BE2C (cell line): ENCODE data around the gene ARSI.

Experiments used
- DNase-seq: peaks from one replicate; pipeline ENCODE4 v3.0.0-alpha.2; 2020
- H3K27me3 ChIP-seq: fragments of 250-450 bp; sonication (Bioruptor Pico); 2 replicates; pipeline ENCODE4 v1.5.1; 2020; ENCODE audit warnings: mild to moderate bottlenecking
- H3K36me3 ChIP-seq: fragments of 250-450 bp; sonication (Bioruptor Pico); 2 replicates; pipeline ENCODE4 v1.5.1; 2020; ENCODE audit warnings: mild to moderate bottlenecking
- H3K4me1 ChIP-seq: fragments of 250-450 bp; sonication (Bioruptor Pico); 2 replicates; pipeline ENCODE4 v1.5.1; 2020
- H3K4me3 ChIP-seq: 2 replicates; pipeline ENCODE4 v1.5.1; 2011; ENCODE audit warnings: low read depth, low read length
- H3K9me3 ChIP-seq: fragments of 250-450 bp; sonication (Bioruptor Pico); 2 replicates; pipeline ENCODE4 v1.5.1; 2020
- TF ChIP-seq, protein P1 (sequence below): IDR thresholded peaks from 2 replicates; pipeline ENCODE4 v1.5.1; 2012; ENCODE audit warnings: mild to moderate bottlenecking, low read depth, low read length

Gene ARSI

DNA sequence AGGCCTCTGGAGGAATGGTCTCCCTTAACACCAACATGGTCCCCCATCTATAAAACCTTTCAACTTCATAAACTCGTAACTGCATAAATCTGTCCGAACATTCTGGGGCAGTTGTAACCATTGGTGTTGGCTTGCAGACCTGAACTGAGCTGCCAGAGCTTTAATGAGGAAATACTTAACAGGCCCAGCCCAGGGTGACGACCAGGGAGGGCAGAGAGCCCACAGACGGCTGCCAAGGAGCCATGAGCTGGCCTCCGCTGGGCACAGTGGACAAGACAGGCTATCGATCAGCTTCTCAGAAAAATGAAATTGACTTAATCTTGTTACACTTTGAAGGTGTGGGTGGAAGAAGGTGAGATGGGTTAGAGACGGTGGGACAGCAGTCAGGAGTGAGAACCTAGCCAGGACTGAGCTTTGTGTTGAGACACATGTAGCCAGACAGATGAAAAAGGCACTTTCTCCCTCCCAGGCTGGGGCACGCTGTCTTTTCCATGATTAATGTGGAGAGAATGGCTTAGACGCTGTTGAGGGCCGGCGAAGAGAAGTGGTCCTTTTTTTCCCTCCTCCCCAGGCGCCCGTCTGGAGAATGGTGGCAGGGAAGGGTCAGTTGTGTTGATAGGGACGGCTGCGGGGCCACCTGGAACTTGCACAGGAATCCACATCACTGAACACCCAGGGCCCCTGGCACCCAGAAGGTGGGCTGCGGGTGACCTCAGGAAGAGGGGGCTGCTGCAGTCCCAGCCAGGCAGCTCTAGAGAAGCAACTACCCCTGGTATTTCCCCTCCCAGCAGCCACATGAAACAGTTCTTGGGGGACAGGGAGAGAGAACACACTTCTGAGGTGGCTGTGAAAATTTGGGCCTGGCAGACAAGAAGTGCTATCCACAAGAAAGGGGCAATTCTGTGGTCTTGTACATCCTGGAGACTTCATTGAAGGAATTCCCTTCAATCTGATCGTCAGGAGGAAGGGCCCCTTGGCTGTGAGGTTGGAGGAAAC is 27.5 kb upstream of the ARSI start:
- Histone ChIP-seq H3K36me3 (no peaks in the 10 kb centered on the region), H3K9me3 (no peaks in the 10 kb centered on the region), H3K4me3 (no peak overlapping the region), H3K27me3 (no peaks in the 10 kb centered on the region), H3K4me1 (peaks cover 7% of the 10 kb centered on the region; the same call in 1 of the 2 replicates)
- TF ChIP-seq, protein P1, sequence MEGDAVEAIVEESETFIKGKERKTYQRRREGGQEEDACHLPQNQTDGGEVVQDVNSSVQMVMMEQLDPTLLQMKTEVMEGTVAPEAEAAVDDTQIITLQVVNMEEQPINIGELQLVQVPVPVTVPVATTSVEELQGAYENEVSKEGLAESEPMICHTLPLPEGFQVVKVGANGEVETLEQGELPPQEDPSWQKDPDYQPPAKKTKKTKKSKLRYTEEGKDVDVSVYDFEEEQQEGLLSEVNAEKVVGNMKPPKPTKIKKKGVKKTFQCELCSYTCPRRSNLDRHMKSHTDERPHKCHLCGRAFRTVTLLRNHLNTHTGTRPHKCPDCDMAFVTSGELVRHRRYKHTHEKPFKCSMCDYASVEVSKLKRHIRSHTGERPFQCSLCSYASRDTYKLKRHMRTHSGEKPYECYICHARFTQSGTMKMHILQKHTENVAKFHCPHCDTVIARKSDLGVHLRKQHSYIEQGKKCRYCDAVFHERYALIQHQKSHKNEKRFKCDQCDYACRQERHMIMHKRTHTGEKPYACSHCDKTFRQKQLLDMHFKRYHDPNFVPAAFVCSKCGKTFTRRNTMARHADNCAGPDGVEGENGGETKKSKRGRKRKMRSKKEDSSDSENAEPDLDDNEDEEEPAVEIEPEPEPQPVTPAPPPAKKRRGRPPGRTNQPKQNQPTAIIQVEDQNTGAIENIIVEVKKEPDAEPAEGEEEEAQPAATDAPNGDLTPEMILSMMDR: no peak
- DNase-seq: no peak

GRCh38 chr5:150329038-150329437 is 26.3 kb upstream of the ARSI start:
- no peaks in the 10 kb centered on the region for H3K9me3 ChIP-seq
- no peak for DNase-seq
- no peaks in the 10 kb centered on the region for H3K36me3 ChIP-seq
- H3K27me3 ChIP-seq: no peaks in the 10 kb centered on the region
- H3K4me3 ChIP-seq: no peak overlapping the region
- TF ChIP-seq, protein P1: no peak
- H3K4me1 ChIP-seq: peaks cover 7% of the 10 kb centered on the region; the same call in 1 of the 2 replicates

DNA sequence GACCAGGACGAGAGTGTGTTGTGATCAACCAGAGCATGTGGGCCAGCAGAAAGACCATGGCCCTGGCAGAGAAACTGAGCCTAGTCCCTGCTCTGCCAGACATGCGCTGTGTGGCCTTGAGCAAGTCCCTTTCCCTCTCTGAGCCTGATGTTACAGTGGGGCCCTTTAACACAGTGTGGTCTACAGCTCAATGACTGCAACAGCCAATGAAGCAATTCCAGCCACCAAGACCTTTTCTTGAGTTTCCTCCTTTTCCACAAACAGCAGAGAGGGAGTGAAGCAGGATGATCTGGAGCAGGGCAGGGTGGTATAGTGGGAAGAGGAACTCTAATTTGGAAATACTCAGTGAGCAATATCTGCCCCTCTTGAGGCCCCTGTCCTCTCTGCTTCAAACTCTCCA is 25.8 kb upstream of the ARSI start:
- H3K4me3 ChIP-seq: no peak overlapping the region
- H3K4me1 ChIP-seq: peaks cover 6% of the 10 kb centered on the region; the same call in 1 of the 2 replicates
- no peaks in the 10 kb centered on the region for H3K27me3 ChIP-seq
- TF ChIP-seq, protein P1: no peak
- no peak for DNase-seq
- no peaks in the 10 kb centered on the region for H3K9me3 ChIP-seq
- no peaks in the 10 kb centered on the region for H3K36me3 ChIP-seq

DNA sequence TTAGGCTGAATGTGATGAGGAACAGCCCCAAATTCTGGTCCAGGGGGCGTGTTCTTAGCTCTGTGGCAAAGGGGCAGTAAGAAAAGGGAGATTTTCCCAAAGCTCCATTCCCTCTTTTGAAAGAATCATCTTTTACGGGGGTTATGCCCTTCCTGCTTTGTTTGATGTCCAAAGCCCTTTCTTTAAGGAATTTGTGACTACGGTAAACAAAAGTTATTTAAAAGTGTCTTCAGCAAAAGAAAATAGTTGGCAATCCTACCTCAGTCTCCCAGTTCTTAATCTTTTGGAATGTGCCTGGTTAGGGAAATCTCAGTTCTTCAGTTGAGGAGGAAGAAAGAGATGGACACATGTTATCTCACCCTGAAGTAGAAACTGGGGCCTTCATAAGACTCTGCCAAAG is 24.4 kb upstream of the ARSI start:
- TF ChIP-seq, protein P1: no peak
- Histone ChIP-seq H3K36me3 (no peaks in the 10 kb centered on the region), H3K9me3 (no peaks in the 10 kb centered on the region), H3K27me3 (no peaks in the 10 kb centered on the region), H3K4me1 (peaks cover 3% of the 10 kb centered on the region; the same call in 1 of the 2 replicates), H3K4me3 (no peak overlapping the region)
- DNase-seq: no peak

DNA sequence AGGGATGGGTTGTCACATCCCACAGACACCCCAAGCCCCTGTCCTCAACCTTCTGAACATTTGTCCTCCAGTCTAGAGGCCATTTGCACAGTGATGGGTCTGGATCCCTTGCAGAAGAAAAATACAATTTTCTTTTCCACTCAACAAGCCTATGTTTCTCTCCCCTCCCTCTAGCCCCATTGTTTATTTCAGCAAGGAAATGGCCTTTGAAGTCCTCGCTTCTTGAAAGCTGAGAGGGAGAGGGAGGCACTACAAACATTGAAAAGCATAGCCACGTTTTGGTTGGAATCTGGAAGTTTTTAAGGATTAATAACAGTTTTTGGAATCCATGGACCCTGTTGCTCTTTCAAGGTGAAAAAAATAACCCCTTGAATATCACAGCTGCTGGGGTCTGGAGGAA is 24.0 kb upstream of the ARSI start:
- no peaks in the 10 kb centered on the region for H3K9me3 ChIP-seq
- H3K4me3 ChIP-seq: no peak overlapping the region
- no peak for DNase-seq
- no peaks in the 10 kb centered on the region for H3K36me3 ChIP-seq
- no peaks in the 10 kb centered on the region for H3K27me3 ChIP-seq
- TF ChIP-seq, protein P1: no peak
- peaks cover 3% of the 10 kb centered on the region; the same call in 1 of the 2 replicates for H3K4me1 ChIP-seq

DNA sequence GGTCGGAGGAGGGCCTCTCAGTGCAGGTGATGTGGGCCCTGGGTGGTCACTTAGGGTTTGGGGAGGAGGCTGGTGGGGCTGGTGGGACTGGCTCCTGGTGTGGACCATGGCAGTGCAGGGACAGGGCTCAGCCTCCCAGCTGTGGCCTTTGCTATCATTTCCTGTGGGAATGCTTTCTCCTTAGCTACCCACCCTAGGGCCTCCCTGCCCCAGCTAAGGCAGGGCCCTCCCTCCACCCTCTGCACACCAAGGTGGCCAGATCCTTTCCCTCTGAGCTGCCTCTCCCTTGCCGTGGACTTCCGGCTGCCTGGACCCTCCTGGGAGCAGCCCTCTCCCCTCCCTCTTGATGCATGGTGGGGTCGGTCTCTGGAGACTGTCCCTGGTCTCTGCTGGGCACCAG is 22.7 kb upstream of the ARSI start:
- TF ChIP-seq, protein P1: no peak
- no peaks in the 10 kb centered on the region for H3K9me3 ChIP-seq

More for the DNA sequence above, 22.7 kb upstream of the ARSI start:
- no peak for DNase-seq
- H3K27me3 ChIP-seq: no peaks in the 10 kb centered on the region
- H3K4me1 ChIP-seq: peaks cover 5% of the 10 kb centered on the region
- no peak overlapping the region for H3K4me3 ChIP-seq
- no peaks in the 10 kb centered on the region for H3K36me3 ChIP-seq
